ENCODE data around the gene FIGLA.

DNA sequence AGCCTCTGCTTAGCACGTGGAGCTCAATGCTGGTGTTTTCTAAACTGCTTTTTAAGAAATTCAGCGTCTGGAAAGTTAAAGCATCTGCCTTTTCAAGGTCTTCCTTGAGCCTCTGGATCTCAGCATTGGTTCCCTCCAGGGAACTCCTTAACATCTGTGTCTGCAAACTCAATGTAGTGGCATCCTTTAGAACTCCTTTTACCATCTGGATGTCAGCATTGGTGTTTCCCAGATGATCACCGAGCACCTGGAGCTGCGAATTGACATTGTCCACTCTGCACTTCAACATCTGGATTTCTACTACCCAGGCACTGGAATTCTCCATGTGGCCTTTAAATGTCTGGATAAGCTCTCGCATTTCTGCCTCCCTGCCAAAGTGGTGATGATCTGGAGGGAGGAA lies 26.3 kb upstream of the FIGLA start:
- TF ChIP-seq, protein P1, sequence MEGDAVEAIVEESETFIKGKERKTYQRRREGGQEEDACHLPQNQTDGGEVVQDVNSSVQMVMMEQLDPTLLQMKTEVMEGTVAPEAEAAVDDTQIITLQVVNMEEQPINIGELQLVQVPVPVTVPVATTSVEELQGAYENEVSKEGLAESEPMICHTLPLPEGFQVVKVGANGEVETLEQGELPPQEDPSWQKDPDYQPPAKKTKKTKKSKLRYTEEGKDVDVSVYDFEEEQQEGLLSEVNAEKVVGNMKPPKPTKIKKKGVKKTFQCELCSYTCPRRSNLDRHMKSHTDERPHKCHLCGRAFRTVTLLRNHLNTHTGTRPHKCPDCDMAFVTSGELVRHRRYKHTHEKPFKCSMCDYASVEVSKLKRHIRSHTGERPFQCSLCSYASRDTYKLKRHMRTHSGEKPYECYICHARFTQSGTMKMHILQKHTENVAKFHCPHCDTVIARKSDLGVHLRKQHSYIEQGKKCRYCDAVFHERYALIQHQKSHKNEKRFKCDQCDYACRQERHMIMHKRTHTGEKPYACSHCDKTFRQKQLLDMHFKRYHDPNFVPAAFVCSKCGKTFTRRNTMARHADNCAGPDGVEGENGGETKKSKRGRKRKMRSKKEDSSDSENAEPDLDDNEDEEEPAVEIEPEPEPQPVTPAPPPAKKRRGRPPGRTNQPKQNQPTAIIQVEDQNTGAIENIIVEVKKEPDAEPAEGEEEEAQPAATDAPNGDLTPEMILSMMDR (IDR thresholded peaks at IDR 0.05 in 8 of 11, conservative IDR thresholded peaks at IDR 0.05 in 3 of 11), result no peak
- no peak for TF ChIP-seq POLR2A (IDR thresholded peaks at IDR 0.05)
